BJ (cell line): ENCODE results near the gene CACHD1. TPM values are rescaled to one million over a fixed set of nuclear protein-coding genes. Genes with fewer than 3 reads are reported as not detected.
A peak's percentile ranks its signal among the peaks of the same experiment; 100 is the strongest.

ENCODE experiments used
- CTCF ChIA-PET: fragments of 350-600 bp; formaldehyde crosslinking; extraction: SDS; loops from one replicate; lab custom pipeline; 2021; ENCODE audit warnings: antibody characterized with exemption, inconsistent platforms; lab: Yijun Ruan, JAX
- POLR2A ChIA-PET: fragments of 300-600 bp; sonication (Branson Sonifier 250); formaldehyde crosslinking; extraction: SDS; loops from one replicate; lab custom pipeline; 2021; ENCODE audit warnings: antibody characterized with exemption; lab: Charles Lee
- DNase-seq: peaks from one replicate; pipeline ENCODE4 v3.0.0-alpha.2; 2011; ENCODE audit warnings: low read depth
- H3K27me3 ChIP-seq: 2 replicates; pipeline ENCODE4 v1.6.0; 2011; ENCODE audit warnings: low read length; ENCODE audit not compliant: control insufficient read depth, insufficient read depth
- H3K36me3 ChIP-seq: 2 replicates; pipeline ENCODE4 v1.5.1; 2011; ENCODE audit warnings: low read length; ENCODE audit not compliant: control insufficient read depth, insufficient read depth
- H3K4me3 ChIP-seq: 2 replicates; pipeline ENCODE4 v1.5.1; 2011; ENCODE audit warnings: low read depth, mild to moderate bottlenecking, control low read depth, low read length
- CTCF ChIP-seq: IDR thresholded peaks from 2 replicates; pipeline ENCODE4 v1.5.1; 2011; ENCODE audit warnings: low read depth, mild to moderate bottlenecking, control low read depth, inconsistent platforms, low read length, moderate library complexity; ENCODE audit not compliant: insufficient read depth
- polyA minus RNA-seq: library from RNA; depleted of rRNA, polyadenylated mRNA; stranded (reverse); fragments of >200 nt; gene quantifications from 2 replicates; pipeline ENCODE4 v1.2.3, GENCODE V29; 2011; rRNA and poly(A)+ RNA removed
- polyA plus RNA-seq: library from polyadenylated mRNA; depleted of rRNA; stranded (reverse); fragments of >200 nt; gene quantifications from 2 replicates; pipeline ENCODE4 v1.2.3, GENCODE V29; 2011; rRNA removed

CACHD1 gene
- 3.0 and 3.7 TPM in 2 replicates for polyA plus RNA-seq
- polyA minus RNA-seq: 4.9 and 5.8 TPM in 2 replicates

- CTCF ChIA-PET: no interaction called here
- peak within 1 kb of the TSS; percentile 64 for H3K4me3 ChIP-seq
- H3K27me3 ChIP-seq: peaks cover 4% of the 10 kb centered on the region; the same call in 1 of the 2 replicates
- TF ChIP-seq CTCF: peak; percentile 55
- POLR2A ChIA-PET: no interaction called here
- DNase-seq: peak; percentile 19
- no peaks in the 10 kb centered on the region for H3K36me3 ChIP-seq
Observed at GRCh38 chr1:64469977-64470664, at the start of gene CACHD1. TSS of gene CACHD1 (plus strand) at chr1:64470129. CDS start at chr1:64470745, 616 bp downstream.

- CTCF ChIA-PET: interaction anchor here (1.0 kb wide), 1 partner anchor 9 kb away, joined by 3 read pairs; no protein-coding TSS in a partner anchor
- no peak for DNase-seq
- H3K27me3 ChIP-seq: peaks cover 2% of the 10 kb centered on the region; the same call in 1 of the 2 replicates
- no peaks in the 10 kb centered on the region for H3K36me3 ChIP-seq
- TF ChIP-seq CTCF: no peak
- H3K4me3 ChIP-seq: no peak overlapping the region
- POLR2A ChIA-PET: interaction anchor here (0.6 kb wide), 1 partner anchor 226 kb away, joined by 3 read pairs; no protein-coding TSS in a partner anchor
Observed at GRCh38 chr1:64421377-64421776, 48.6 kb upstream of the CACHD1 start.

GRCh38 chr1:64423526-64423925 lies 46.4 kb upstream of the CACHD1 start:
- Histone ChIP-seq H3K36me3 (no peaks in the 10 kb centered on the region), H3K27me3 (peaks cover 2% of the 10 kb centered on the region; the same call in 1 of the 2 replicates), H3K4me3 (no peak overlapping the region)
- DNase-seq: no peak
- no peak for TF ChIP-seq CTCF
- ChIA-PET POLR2A (no interaction called here), CTCF (no interaction called here)

- CTCF ChIA-PET: no interaction called here
- POLR2A ChIA-PET: no interaction called here
Observed at GRCh38 chr1:64424412-64424811, 45.5 kb upstream of the CACHD1 start.

More at GRCh38 chr1:64424412-64424811, 45.5 kb upstream of the CACHD1 start:
- H3K4me3 ChIP-seq: no peak overlapping the region
- TF ChIP-seq CTCF: no peak
- no peaks in the 10 kb centered on the region for H3K36me3 ChIP-seq
- no peak for DNase-seq
- H3K27me3 ChIP-seq: peaks cover 2% of the 10 kb centered on the region; the same call in 1 of the 2 replicates
